B cell (primary cell): ENCODE results near the gene MEA1. TPM values are rescaled to one million over a fixed set of nuclear protein-coding genes. Genes with fewer than 3 reads are reported as not detected.

Experiments
- ATAC-seq: fragments of 200-7000 bp; cut with Tn5 transposase; one replicate; pipeline ENCODE4 v1.10.0; 2021; ENCODE audit warnings: low read depth, mild to moderate bottlenecking, moderate number of reproducible peaks, moderate library complexity
- CTCF ChIA-PET: fragments of 350-600 bp; sonication (Branson Sonifier 250); formaldehyde crosslinking; loops from one replicate; lab custom pipeline; 2021; ENCODE audit warnings: antibody characterized with exemption, inconsistent platforms; lab: Charles Lee
- POLR2A ChIA-PET: fragments of 350-600 bp; sonication (Branson Sonifier 250); formaldehyde crosslinking; loops from one replicate; lab custom pipeline; 2021; ENCODE audit warnings: antibody characterized with exemption; lab: Charles Lee
- DNase-seq: peaks from one replicate; pipeline ENCODE4 v3.0.0; 2013
- H2AFZ ChIP-seq: 2 replicates; pipeline ENCODE4 v1.6.1; 2012; ENCODE audit warnings: mild to moderate bottlenecking, low read depth, low read length; ENCODE audit not compliant: insufficient read depth, poor library complexity, severe bottlenecking
- H3K27ac ChIP-seq, 2 donors: 1 replicate in 1 of 2; 2 replicates in 1 of 2; pipeline ENCODE4 v1.5.1; 2012 to 2013; ENCODE audit warnings: low read length in 2 of 2, mild to moderate bottlenecking in 2 of 2, moderate library complexity in 1 of 2
- H3K27me3 ChIP-seq, 4 experiments: fragments of 200-600 bp in 1 of 4; sonication (generic) in 1 of 4; replicated peaks in 1 of 4; 1 replicate in 2 of 4; 2 replicates in 2 of 4; pipeline versions ENCODE4 v1.6.1 to v1.7.0; 2013 to 2016; ENCODE audit warnings: low read length in 3 of 4, mild to moderate bottlenecking in 2 of 4, mixed read lengths in 1 of 4, moderate library complexity in 1 of 4; ENCODE audit not compliant: insufficient read depth in 4 of 4, control insufficient read depth in 3 of 4; ENCODE audit errors: control extremely low read depth in 1 of 4
- H3K36me3 ChIP-seq, 2 experiments: replicated peaks in 1 of 2; 1 replicate in 1 of 2; 2 replicates in 1 of 2; pipeline versions ENCODE4 v1.6.1 to v1.7.1; 2013; ENCODE audit warnings: low read length in 1 of 2; ENCODE audit not compliant: insufficient read depth in 2 of 2, control insufficient read depth in 1 of 2; ENCODE audit errors: control extremely low read depth in 1 of 2, extremely low read depth in 1 of 2
- H3K4me1 ChIP-seq, 2 donors: fragments of 200-600 bp in 1 of 2; sonication (generic) in 1 of 2; 1 replicate in 1 of 2; 2 replicates in 1 of 2; pipeline versions ENCODE4 v1.5.1 to v1.6.1; 2013 to 2017; ENCODE audit warnings: low read length in 2 of 2; ENCODE audit not compliant: control insufficient read depth in 2 of 2, insufficient read depth in 2 of 2
- H3K4me2 ChIP-seq: replicated peaks from 2 replicates; pipeline ENCODE3; 2012; ENCODE audit warnings: mild to moderate bottlenecking, low read depth, low read length; ENCODE audit not compliant: poor library complexity, severe bottlenecking
- H3K4me3 ChIP-seq, 5 experiments: fragments of 200-600 bp in 1 of 5; sonication (generic) in 1 of 5; 1 replicate in 3 of 5; 2 replicates in 2 of 5; pipeline versions ENCODE4 v1.5.1 to v1.7.0; 2011 to 2016; ENCODE audit warnings: low read length in 4 of 5, mild to moderate bottlenecking in 4 of 5, low read depth in 2 of 5, control low read depth in 1 of 5, moderate library complexity in 1 of 5; ENCODE audit not compliant: insufficient read depth in 1 of 5; ENCODE audit errors: control extremely low read depth in 1 of 5, extremely low read depth in 1 of 5
- H3K79me2 ChIP-seq: fragments of 200-600 bp; sonication (generic); one replicate; pipeline ENCODE4 v1.6.0; 2016; ENCODE audit warnings: low read length; ENCODE audit not compliant: control insufficient read depth, insufficient read depth
- H3K9ac ChIP-seq: fragments of 200-600 bp; sonication (generic); 2 replicates; pipeline ENCODE4 v1.6.1; 2017; ENCODE audit warnings: mild to moderate bottlenecking, low read length, moderate library complexity
- H3K9me3 ChIP-seq, 3 donors: one replicate each; pipeline versions ENCODE4 v1.6.1 to v1.7.1; 2013; ENCODE audit warnings: low read length in 2 of 3; ENCODE audit not compliant: control insufficient read depth in 2 of 3, insufficient read depth in 1 of 3; ENCODE audit errors: control extremely low read depth in 1 of 3
- H4K20me1 ChIP-seq: 2 replicates; pipeline ENCODE4 v1.6.0; 2012; ENCODE audit warnings: mild to moderate bottlenecking, low read length; ENCODE audit not compliant: insufficient read depth, control insufficient read depth, poor library complexity, severe bottlenecking
- H3K27ac Mint-ChIP-seq: one replicate; pipeline ENCODE4 v1.8.0; 2021; ENCODE audit warnings: mixed read lengths
- H3K27me3 Mint-ChIP-seq: one replicate; pipeline ENCODE4 v1.8.0; 2021; ENCODE audit warnings: mixed read lengths
- H3K4me1 Mint-ChIP-seq: one replicate; pipeline ENCODE4 v1.8.0; 2021; ENCODE audit warnings: mixed read lengths
- H3K4me3 Mint-ChIP-seq: one replicate; pipeline ENCODE4 v1.8.0; 2021; ENCODE audit warnings: mixed read lengths
- H3K9me3 Mint-ChIP-seq: one replicate; pipeline ENCODE4 v1.8.0; 2022; ENCODE audit warnings: mixed read lengths; ENCODE audit not compliant: insufficient read depth
- EZH2 ChIP-seq: IDR thresholded peaks from 2 replicates; pipeline ENCODE4 v1.6.1; 2012; ENCODE audit warnings: borderline replicate concordance, low read depth, mild to moderate bottlenecking, moderate library complexity, low read length; ENCODE audit not compliant: insufficient read depth, poor library complexity, severe bottlenecking
- WGBS: methylation state at CpG from one replicate; pipeline ENCODE4 v1.1.5; 2013; ENCODE audit warnings: missing lambda C conversion rate; ENCODE audit not compliant: insufficient coverage; 5-methylcytosine and 5-hydroxymethylcytosine counted together
- intact Hi-C: fragments of 100-400 bp; cut with micrococcal nuclease; formaldehyde crosslinking; loops from one replicate; pipeline ENCODE4 v1.10.0; 2022
- polyA plus RNA-seq: library from polyadenylated mRNA; depleted of rRNA; stranded (reverse); fragments of >200 nt; gene quantifications from 2 replicates; pipeline ENCODE4 v1.2.3, GENCODE V29; 2012
- total RNA-seq, 2 donors: library from RNA; stranded (reverse); fragments of 120-200 nt in 1 of 2; gene quantifications; 1 replicate in 1 of 2; 2 replicates in 1 of 2; pipeline versions ENCODE4 v1.2.3 to v1.2.4, GENCODE V29; 2013 to 2022
- TF ChIP-seq, protein P1 (sequence below): fragments of 200-600 bp; IDR thresholded peaks from one replicate; pipeline ENCODE4 v1.8.0; 2022; ENCODE audit warnings: antibody characterized with exemption, mild to moderate bottlenecking

MEA1 gene
- total and polyA plus RNA-seq, 2 donors (not counting 1 experiment from before 2014, with no cell fraction given) = 35.7 to 36.7 TPM

DNA sequence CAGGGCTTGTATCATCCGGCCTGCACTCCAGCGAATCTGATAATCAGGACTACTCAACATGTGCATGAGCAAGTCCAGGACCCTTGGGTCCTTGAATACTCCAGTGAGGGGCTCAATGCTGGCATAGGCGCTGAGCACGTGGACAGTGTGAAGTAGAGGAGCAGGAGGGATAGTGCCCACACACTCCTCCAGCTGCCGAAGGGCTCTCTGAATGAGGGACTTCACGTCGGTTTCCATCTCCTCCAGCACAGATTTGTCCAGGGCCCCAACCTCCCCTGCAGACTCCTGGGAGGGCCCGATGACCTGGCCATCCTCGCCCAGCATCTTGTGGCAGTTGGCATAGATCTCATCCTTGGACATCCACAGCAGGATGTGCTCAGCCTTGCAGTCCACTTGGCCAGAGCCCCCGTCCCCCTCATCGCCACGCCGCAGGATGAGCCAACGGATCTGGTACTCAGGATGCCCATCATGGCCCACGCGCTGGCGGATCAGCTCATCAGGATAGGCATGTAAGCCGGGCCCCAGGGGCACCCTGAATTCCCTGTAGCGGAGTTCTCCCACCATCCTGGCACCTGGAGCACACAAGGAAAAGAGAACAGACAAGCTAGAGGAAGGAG lies 38.6 kb upstream of the MEA1 start:
- H3K4me1 ChIP-seq = peaks cover 14 to 17% of the 10 kb centered on the region in 2 donors
- peak overlapping the region; percentile 77 for H3K9ac ChIP-seq
- H3K9me3 Mint-ChIP-seq = no peaks in the 10 kb centered on the region
- CTCF ChIA-PET = interaction anchor here (0.6 kb wide), 1 partner anchor 18 kb away, joined by 3 read pairs; no protein-coding TSS in a partner anchor
- WGBS = 98% methylated on average over 19 of the region's 19 CpGs
- H3K27ac Mint-ChIP-seq = peak overlapping the region; percentile 95
- H3K27me3 Mint-ChIP-seq = no peaks in the 10 kb centered on the region
- TF ChIP-seq, protein P1, sequence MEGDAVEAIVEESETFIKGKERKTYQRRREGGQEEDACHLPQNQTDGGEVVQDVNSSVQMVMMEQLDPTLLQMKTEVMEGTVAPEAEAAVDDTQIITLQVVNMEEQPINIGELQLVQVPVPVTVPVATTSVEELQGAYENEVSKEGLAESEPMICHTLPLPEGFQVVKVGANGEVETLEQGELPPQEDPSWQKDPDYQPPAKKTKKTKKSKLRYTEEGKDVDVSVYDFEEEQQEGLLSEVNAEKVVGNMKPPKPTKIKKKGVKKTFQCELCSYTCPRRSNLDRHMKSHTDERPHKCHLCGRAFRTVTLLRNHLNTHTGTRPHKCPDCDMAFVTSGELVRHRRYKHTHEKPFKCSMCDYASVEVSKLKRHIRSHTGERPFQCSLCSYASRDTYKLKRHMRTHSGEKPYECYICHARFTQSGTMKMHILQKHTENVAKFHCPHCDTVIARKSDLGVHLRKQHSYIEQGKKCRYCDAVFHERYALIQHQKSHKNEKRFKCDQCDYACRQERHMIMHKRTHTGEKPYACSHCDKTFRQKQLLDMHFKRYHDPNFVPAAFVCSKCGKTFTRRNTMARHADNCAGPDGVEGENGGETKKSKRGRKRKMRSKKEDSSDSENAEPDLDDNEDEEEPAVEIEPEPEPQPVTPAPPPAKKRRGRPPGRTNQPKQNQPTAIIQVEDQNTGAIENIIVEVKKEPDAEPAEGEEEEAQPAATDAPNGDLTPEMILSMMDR = no peak
- TF ChIP-seq EZH2 = no peak
- H3K27me3 ChIP-seq = no peaks in the 10 kb centered on the region
- H3K79me2 ChIP-seq = no peaks in the 10 kb centered on the region
- peak overlapping the region; percentile 77 for H3K4me2 ChIP-seq
- ATAC-seq (no peak), DNase-seq (no peak)
- H3K36me3 ChIP-seq = peaks cover 0 to 20% of the 10 kb centered on the region in 2 experiments
- H2AFZ ChIP-seq = peak overlapping the region; percentile 81
- H3K9me3 ChIP-seq = no peaks in the 10 kb centered on the region
- no peaks in the 10 kb centered on the region for H4K20me1 ChIP-seq
- peaks cover 28% of the 10 kb centered on the region for H3K4me1 Mint-ChIP-seq
- H3K27ac ChIP-seq = peak overlapping the region in 1 of 2 donors; percentile 85
- intact Hi-C loops = loop anchor here (10.0 kb wide), 1 partner anchor 478 kb away; no protein-coding TSS in a partner anchor
- POLR2A ChIA-PET = interaction anchor here (0.6 to 2.7 kb wide), 2 partner anchors 21 to 123 kb away, joined by 4 to 11 read pairs; partner anchors contain the start of gene CNPY3
- H3K4me3 ChIP-seq = no peak overlapping the region
- peak overlapping the region; percentile 94 for H3K4me3 Mint-ChIP-seq

DNA sequence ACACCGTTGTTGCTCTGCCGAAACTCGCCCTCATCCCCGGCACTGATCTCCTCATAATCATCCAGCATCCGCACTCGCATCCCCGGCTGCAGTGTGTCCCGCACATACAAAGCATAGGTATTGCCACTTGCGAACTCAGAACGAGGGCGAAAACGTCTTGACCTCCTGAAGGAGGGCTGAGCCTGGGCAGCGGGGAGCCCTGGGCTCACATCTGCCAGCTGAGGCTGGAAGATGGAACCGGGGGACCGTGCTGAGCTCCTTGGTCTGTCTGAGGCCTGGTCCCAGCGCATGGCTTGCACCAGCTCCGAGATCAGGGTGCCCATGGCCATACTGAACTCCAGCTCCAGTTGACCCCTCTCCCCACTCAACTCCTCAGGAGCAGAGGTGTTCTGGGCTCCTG lies 37.2 kb upstream of the MEA1 start:
- intact Hi-C loops = loop anchor here (10.0 kb wide), 1 partner anchor 476 kb away; no protein-coding TSS in a partner anchor
- TF ChIP-seq, protein P1 = no peak
- TF ChIP-seq EZH2 = no peak
- H3K4me3 ChIP-seq = no peak overlapping the region
- peaks cover 27% of the 10 kb centered on the region for H3K4me1 Mint-ChIP-seq
- peaks cover 14 to 17% of the 10 kb centered on the region in 2 donors for H3K4me1 ChIP-seq
- no peaks in the 10 kb centered on the region for H3K79me2 ChIP-seq
- H4K20me1 ChIP-seq = no peaks in the 10 kb centered on the region
- ATAC-seq (no peak), DNase-seq (no peak)
- H3K4me2 ChIP-seq = no peak overlapping the region
- CTCF ChIA-PET = no interaction called here
- no peak overlapping the region for H3K9ac ChIP-seq
- H2AFZ ChIP-seq = no peak overlapping the region
- H3K9me3 Mint-ChIP-seq = no peaks in the 10 kb centered on the region
- H3K27ac ChIP-seq = no peak overlapping the region
- H3K9me3 ChIP-seq = no peaks in the 10 kb centered on the region
- H3K27me3 Mint-ChIP-seq = no peaks in the 10 kb centered on the region
- POLR2A ChIA-PET = interaction anchor here (0.6 kb wide), 1 partner anchor 29 kb away, joined by 3 read pairs; no protein-coding TSS in a partner anchor
- peaks cover 0 to 26% of the 10 kb centered on the region in 2 experiments for H3K36me3 ChIP-seq
- no peaks in the 10 kb centered on the region for H3K27me3 ChIP-seq
- 98% methylated on average over 16 of the region's 17 CpGs for WGBS
- H3K4me3 Mint-ChIP-seq = no peak overlapping the region
- no peak overlapping the region for H3K27ac Mint-ChIP-seq
